Lung (tissue), 12 donors: ENCODE data around the gene RBM20. TPM values are rescaled to one million over a fixed set of nuclear protein-coding genes. Genes with fewer than 3 reads are reported as not detected.

ENCODE experiments used
- ATAC-seq: fragments of 200-7000 bp; cut with Tn5 transposase; one replicate; pipeline ENCODE4 v1.9.1; 2020; ENCODE audit warnings: moderate number of reproducible peaks; ENCODE audit not compliant: insufficient read depth, low FRiP score
- DNase-seq, 3 donors: peaks; one replicate each; pipeline ENCODE4 v3.0.0-alpha.2; 2013 to 2017
- H3K27ac ChIP-seq, 2 donors: one replicate each; pipeline ENCODE4 v1.5.1; 2013; ENCODE audit warnings: mild to moderate bottlenecking in 2 of 2, moderate library complexity in 2 of 2, control low read depth in 1 of 2, inconsistent platforms in 1 of 2, low read depth in 1 of 2, low read length in 1 of 2
- H3K27me3 ChIP-seq, 3 donors: one replicate each; pipeline ENCODE4 v1.5.1; 2013; ENCODE audit warnings: low read length in 2 of 3; ENCODE audit not compliant: control insufficient read depth in 3 of 3, insufficient read depth in 3 of 3
- H3K36me3 ChIP-seq, 4 donors: one replicate each; pipeline ENCODE4 v1.5.1; 2013; ENCODE audit warnings: low read length in 4 of 4, mild to moderate bottlenecking in 1 of 4, moderate library complexity in 1 of 4; ENCODE audit not compliant: control insufficient read depth in 4 of 4, insufficient read depth in 4 of 4
- H3K4me1 ChIP-seq, 5 donors: one replicate each; pipeline ENCODE4 v1.5.1; 2013; ENCODE audit warnings: low read length in 5 of 5, mild to moderate bottlenecking in 2 of 5, moderate library complexity in 1 of 5; ENCODE audit not compliant: control insufficient read depth in 5 of 5, insufficient read depth in 5 of 5
- H3K4me3 ChIP-seq: one replicate; pipeline ENCODE4 v1.5.1; 2013; ENCODE audit warnings: mild to moderate bottlenecking, control low read depth, moderate library complexity
- H3K9ac ChIP-seq, 2 donors: one replicate each; pipeline ENCODE4 v1.5.1; 2013; ENCODE audit warnings: low read length in 2 of 2, control low read depth in 1 of 2; ENCODE audit not compliant: insufficient read depth in 1 of 2
- H3K9me3 ChIP-seq, 4 donors: one replicate each; pipeline ENCODE4 v1.5.1; 2013; ENCODE audit warnings: low read length in 3 of 4, mild to moderate bottlenecking in 1 of 4, moderate library complexity in 1 of 4; ENCODE audit not compliant: control insufficient read depth in 4 of 4, insufficient read depth in 3 of 4
- WGBS, 2 donors: extraction: QIAGEN DNeasy Blood & Tissue Kit; methylation state at CpG; one replicate each; pipeline ENCODE4 v1.1.7; 2013; 5-methylcytosine and 5-hydroxymethylcytosine counted together
- polyA plus RNA-seq, 2 donors: library from polyadenylated mRNA; stranded (reverse); fragments of 200-250 nt; gene quantifications; one replicate each; pipeline ENCODE4 v1.2.1, GENCODE V29; 2013
- total RNA-seq, 2 donors: library from RNA; depleted of rRNA in 1 of 2; stranded (reverse); fragments of >200 nt in 1 of 2; gene quantifications; one replicate each; pipeline ENCODE4 v1.2.1, GENCODE V29; 2014 to 2021
- TF ChIP-seq, protein P1 (sequence below): IDR thresholded peaks from 2 replicates; pipeline ENCODE4 v1.5.1; 2012; ENCODE audit warnings: mild to moderate bottlenecking; ENCODE audit errors: control extremely low read depth, extremely low read depth
- donor health status: control.
- donor health status: control.
- donor health status: Bipolar disorder and iron deficiency.
- donor health status: healthy.
- donor health status: DM: yes; HTN: yes; CAD: no.

Gene RBM20
- total and polyA plus RNA-seq, 4 donors: 0.25 to 3.3 (median 0.66) TPM

DNA sequence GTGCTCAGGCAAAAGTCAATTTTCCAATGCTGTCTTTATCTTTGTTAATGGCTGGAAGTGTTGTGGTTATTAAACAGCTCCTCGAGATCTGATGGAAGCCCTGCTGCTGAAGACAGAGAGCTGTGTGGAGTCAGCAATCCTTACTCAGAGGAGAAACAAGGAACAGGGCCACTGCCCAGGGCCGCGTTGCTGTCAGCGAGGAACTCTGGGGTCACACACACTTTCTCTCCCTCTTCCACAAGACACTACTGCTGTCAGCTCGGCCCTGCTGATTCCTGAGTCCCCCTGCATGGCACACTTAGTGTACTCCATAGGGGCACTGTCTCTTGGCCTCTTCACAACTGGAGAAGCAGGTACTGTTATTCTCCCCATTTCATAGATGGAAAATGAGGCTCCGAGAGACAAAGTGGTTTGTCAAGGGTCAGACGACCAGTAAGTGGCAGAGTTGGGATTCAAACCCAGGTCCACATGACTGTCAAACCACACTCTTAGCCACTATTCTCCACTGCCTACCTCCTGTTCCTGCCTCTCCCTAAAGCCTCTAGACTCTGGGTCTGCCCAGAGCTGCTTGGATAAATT lies 198.3 kb downstream of the RBM20 start:
- TF ChIP-seq, protein P1, sequence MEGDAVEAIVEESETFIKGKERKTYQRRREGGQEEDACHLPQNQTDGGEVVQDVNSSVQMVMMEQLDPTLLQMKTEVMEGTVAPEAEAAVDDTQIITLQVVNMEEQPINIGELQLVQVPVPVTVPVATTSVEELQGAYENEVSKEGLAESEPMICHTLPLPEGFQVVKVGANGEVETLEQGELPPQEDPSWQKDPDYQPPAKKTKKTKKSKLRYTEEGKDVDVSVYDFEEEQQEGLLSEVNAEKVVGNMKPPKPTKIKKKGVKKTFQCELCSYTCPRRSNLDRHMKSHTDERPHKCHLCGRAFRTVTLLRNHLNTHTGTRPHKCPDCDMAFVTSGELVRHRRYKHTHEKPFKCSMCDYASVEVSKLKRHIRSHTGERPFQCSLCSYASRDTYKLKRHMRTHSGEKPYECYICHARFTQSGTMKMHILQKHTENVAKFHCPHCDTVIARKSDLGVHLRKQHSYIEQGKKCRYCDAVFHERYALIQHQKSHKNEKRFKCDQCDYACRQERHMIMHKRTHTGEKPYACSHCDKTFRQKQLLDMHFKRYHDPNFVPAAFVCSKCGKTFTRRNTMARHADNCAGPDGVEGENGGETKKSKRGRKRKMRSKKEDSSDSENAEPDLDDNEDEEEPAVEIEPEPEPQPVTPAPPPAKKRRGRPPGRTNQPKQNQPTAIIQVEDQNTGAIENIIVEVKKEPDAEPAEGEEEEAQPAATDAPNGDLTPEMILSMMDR: no peak
- Histone ChIP-seq H3K9me3 (no peaks in the 10 kb centered on the region), H3K9ac (no peak overlapping the region), H3K36me3 (no peaks in the 10 kb centered on the region), H3K27ac (no peak overlapping the region), H3K4me1 (peaks cover 0 to 8% (median 4%) of the 10 kb centered on the region in 5 donors), H3K27me3 (no peaks in the 10 kb centered on the region), H3K4me3 (no peak overlapping the region)
- no peak for DNase-seq
- 58 to 67% methylated on average over 7 of the region's 7 CpGs for whole genome bisulfite sequencing, 2 donors
- no peak for ATAC-seq

DNA sequence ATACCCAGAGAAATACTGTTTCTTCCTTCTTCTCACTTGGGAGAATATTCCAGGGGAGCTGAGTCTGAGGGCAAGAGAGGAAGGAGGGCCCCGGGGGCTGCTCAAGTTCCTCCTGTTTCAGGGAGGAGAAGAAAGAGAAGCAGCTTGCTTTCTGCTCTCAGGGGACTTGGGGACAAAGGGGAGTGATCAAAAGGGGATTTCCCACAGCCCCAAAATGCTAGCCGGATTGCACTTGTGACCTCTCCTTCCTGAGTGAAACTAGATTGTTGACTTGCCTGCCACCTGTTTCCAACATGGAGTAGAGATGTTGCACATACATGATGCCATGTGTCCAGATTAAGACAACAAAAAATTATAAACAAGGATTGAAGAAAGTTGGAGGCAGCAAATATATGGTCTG lies 198.9 kb downstream of the RBM20 start:
- H3K4me1 ChIP-seq: peaks cover 0 to 6% (median 4%) of the 10 kb centered on the region in 5 donors
- no peaks in the 10 kb centered on the region for H3K36me3 ChIP-seq
- TF ChIP-seq, protein P1: no peak
- H3K4me3 ChIP-seq: no peak overlapping the region
- no peak overlapping the region for H3K27ac ChIP-seq
- DNase-seq (no peak), ATAC-seq (no peak)
- no peak overlapping the region for H3K9ac ChIP-seq
- 22 to 29% methylated on average over 2 of the region's 2 CpGs for whole genome bisulfite sequencing, 2 donors
- H3K9me3 ChIP-seq: no peaks in the 10 kb centered on the region
- H3K27me3 ChIP-seq: no peaks in the 10 kb centered on the region

DNA sequence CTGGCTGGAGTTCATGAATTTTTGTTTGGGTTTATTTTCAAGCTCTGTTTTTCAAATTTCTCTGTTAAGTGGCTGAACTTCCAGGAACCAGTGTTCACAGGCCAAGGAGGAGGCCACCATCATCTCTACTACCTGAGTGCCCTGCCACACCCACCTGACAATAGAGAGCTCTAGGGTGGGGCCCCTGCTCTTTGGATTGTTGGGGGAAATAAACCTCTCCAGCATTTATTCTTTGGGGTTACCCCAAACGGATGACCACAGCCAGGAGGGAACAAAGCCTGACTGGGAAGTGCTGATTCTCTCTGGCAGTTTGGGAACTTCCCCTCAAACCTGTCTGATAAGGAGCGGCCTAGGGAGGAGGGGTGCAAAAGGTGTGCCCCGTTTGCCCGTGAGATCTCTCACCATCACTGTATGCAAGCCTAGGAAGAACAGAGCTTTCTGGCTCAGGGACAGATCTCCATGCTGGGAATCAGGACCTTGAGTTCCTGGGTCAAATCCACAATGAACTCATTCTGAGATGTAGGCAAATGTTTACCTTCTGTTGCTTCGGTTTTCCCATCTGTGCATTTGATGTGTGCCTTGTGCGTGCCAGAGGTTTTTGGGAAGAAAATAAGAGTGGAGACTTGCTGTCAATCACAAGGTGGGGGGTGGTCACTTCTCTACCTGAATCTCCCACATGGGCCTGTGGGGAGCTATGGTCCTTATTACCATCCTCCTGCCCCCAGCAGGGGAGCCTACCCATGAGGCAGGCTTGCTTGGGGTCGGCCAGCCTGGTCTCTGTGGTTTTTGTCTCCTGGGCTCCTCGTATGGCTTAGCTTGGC lies 199.9 kb downstream of the RBM20 start:
- Histone ChIP-seq H3K4me3 (no peak overlapping the region), H3K9me3 (no peaks in the 10 kb centered on the region), H3K27ac (no peak overlapping the region), H3K9ac (no peak overlapping the region), H3K27me3 (no peaks in the 10 kb centered on the region), H3K36me3 (no peaks in the 10 kb centered on the region), H3K4me1 (peaks cover 0 to 6% (median 4%) of the 10 kb centered on the region in 5 donors)
- ATAC-seq: no peak
- TF ChIP-seq, protein P1: no peak
- 67 to 68% methylated on average over 8 of the region's 8 CpGs for WGBS, 2 donors
- DNase-seq: no peak
